Measurements from ENCODE around the gene IQCM. TPM values are rescaled to one million over a fixed set of nuclear protein-coding genes. Genes with fewer than 3 reads are reported as not detected.

The IQCM gene
- total RNA-seq, 1 donor from 2014 or later: not detected

DNA sequence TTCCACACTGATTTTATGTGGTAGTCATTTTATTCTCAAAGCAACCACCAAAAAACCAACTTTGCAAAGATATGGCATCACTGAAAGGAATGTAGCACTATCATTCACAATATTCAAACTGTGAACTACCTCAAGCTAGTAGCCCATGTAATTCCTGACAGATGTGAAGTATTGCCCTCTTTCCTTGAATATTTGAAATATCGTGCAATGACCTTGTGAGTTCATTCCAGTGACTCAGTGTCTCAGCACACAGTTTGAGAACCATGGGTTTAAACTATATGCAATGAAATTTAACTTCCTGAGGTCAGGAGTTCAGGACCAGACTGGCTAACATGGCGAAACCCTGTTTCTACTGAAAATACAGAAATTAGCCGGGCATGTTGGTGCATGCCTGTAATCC, 20.9 kb upstream of the IQCM start:
- no peak for DNase-seq

DNA sequence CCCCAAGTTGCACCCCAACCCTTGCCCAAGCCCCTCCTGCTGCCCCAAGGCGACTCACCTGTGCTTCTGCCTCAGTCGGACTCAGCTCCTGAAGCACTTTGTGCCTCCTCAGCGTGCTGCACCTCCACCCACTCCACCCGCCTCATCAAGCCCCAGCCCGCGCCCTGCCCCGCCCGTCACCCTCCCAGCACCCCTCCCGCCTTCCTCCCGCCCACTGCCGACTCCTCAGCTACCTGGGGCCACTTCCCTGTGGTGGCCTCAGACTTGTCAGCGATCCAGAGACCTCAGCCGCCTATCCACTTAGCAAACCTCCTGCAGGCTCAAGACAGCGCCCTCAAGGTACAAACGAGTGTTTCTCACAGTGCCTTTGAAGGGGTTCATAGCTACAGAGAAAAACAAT, 19.6 kb upstream of the IQCM start:
- H3K27me3 ChIP-seq: no peaks in the 10 kb centered on the region
- DNase-seq: no peak
- no peaks in the 10 kb centered on the region for H3K4me1 ChIP-seq
- ATAC-seq: no peak
- intact Hi-C loops (cut with DNase I): no loop called here
- H3K4me3 ChIP-seq: no peak overlapping the region
- no peaks in the 10 kb centered on the region for H3K36me3 ChIP-seq
- no peak overlapping the region for H3K27ac ChIP-seq
- H3K9me3 ChIP-seq: no peaks in the 10 kb centered on the region
- TF ChIP-seq, protein P1, sequence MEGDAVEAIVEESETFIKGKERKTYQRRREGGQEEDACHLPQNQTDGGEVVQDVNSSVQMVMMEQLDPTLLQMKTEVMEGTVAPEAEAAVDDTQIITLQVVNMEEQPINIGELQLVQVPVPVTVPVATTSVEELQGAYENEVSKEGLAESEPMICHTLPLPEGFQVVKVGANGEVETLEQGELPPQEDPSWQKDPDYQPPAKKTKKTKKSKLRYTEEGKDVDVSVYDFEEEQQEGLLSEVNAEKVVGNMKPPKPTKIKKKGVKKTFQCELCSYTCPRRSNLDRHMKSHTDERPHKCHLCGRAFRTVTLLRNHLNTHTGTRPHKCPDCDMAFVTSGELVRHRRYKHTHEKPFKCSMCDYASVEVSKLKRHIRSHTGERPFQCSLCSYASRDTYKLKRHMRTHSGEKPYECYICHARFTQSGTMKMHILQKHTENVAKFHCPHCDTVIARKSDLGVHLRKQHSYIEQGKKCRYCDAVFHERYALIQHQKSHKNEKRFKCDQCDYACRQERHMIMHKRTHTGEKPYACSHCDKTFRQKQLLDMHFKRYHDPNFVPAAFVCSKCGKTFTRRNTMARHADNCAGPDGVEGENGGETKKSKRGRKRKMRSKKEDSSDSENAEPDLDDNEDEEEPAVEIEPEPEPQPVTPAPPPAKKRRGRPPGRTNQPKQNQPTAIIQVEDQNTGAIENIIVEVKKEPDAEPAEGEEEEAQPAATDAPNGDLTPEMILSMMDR (IDR thresholded peaks at IDR 0.05): no peak

More for the DNA sequence above, 20.9 kb upstream of the IQCM start:
- ATAC-seq: no peak
- H3K9me3 ChIP-seq: no peaks in the 10 kb centered on the region
- no peaks in the 10 kb centered on the region for H3K27me3 ChIP-seq
- TF ChIP-seq, protein P1 (IDR thresholded peaks at IDR 0.05): no peak
- H3K4me3 ChIP-seq: no peak overlapping the region
- no peaks in the 10 kb centered on the region for H3K4me1 ChIP-seq
- H3K36me3 ChIP-seq: no peaks in the 10 kb centered on the region
- intact Hi-C loops (cut with DNase I): no loop called here
- H3K27ac ChIP-seq: no peak overlapping the region

- DNase-seq: no peak
- H3K9me3 ChIP-seq: no peaks in the 10 kb centered on the region
- intact Hi-C loops (cut with DNase I): no loop called here
- no peaks in the 10 kb centered on the region for H3K36me3 ChIP-seq
- no peak for ATAC-seq
- H3K4me3 ChIP-seq: no peak overlapping the region
- H3K4me1 ChIP-seq: no peaks in the 10 kb centered on the region
- H3K27ac ChIP-seq: no peak overlapping the region
- TF ChIP-seq, protein P1 (IDR thresholded peaks at IDR 0.05): no peak
- no peaks in the 10 kb centered on the region for H3K27me3 ChIP-seq
Observed at GRCh38 chr4:149831656-149832208, 16.1 kb upstream of the IQCM start.

DNA sequence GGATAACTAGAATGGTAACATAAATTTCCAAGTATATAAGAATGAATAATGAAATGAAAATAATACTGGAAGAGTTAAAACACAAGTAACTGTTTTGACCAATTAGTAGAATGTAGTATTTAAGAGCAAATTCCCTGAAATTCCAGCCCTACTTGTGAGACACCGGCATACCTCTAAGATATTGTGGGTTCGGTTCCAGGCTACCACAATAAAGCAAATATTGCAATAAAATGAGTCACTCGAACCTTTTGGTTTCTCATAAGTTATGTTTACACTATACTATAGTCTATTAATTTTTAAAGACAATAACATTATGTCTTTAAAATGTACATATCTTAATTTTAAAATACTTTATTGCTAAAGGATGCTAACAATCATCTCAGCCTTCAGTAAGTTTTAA, 15.2 kb upstream of the IQCM start:
- no peaks in the 10 kb centered on the region for H3K27me3 ChIP-seq
- intact Hi-C loops (cut with DNase I): no loop called here
- no peaks in the 10 kb centered on the region for H3K36me3 ChIP-seq
- no peak overlapping the region for H3K27ac ChIP-seq
- ATAC-seq (no peak), DNase-seq (no peak)
- no peaks in the 10 kb centered on the region for H3K4me1 ChIP-seq
- TF ChIP-seq, protein P1 (IDR thresholded peaks at IDR 0.05): no peak
- H3K9me3 ChIP-seq: no peaks in the 10 kb centered on the region
- no peak overlapping the region for H3K4me3 ChIP-seq

GRCh38 chr4:149825336-149825735, 9.7 kb upstream of the IQCM start:
- H3K4me1 ChIP-seq: no peaks in the 10 kb centered on the region
- H3K4me3 ChIP-seq: no peak overlapping the region
- no peaks in the 10 kb centered on the region for H3K27me3 ChIP-seq
- H3K36me3 ChIP-seq: no peaks in the 10 kb centered on the region
- ATAC-seq: no peak
- no peaks in the 10 kb centered on the region for H3K9me3 ChIP-seq
- DNase-seq: no peak
- H3K27ac ChIP-seq: no peak overlapping the region
- intact Hi-C loops (cut with DNase I): no loop called here
- TF ChIP-seq, protein P1 (IDR thresholded peaks at IDR 0.05): no peak

DNA sequence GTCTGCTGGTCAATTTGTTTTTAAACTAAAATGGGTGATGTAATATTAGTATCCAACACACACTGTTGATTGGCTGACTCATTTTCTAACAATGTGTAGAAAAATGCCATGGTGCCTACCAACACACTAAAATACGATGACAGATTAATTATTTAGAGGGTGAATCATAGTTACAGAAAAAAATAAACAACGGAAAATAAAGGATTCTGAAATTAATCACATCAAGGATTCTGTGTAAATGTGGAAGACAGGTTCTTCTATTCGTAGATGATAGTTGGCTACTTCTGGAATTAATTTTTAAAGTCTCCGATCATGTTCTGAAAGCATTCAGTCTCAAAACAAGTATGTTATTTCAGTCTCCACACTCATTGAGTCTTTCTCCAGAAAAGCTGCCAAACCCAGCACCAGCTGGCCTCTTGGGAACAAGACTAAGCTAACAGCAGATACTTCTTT, 8.2 kb upstream of the IQCM start:
- DNase-seq: no peak
- TF ChIP-seq, protein P1 (IDR thresholded peaks at IDR 0.05): no peak
- no peaks in the 10 kb centered on the region for H3K36me3 ChIP-seq
- intact Hi-C loops (cut with DNase I): no loop called here
- H3K27ac ChIP-seq: no peak overlapping the region
- ATAC-seq: no peak
- H3K27me3 ChIP-seq: no peaks in the 10 kb centered on the region
- no peaks in the 10 kb centered on the region for H3K9me3 ChIP-seq
- H3K4me1 ChIP-seq: no peaks in the 10 kb centered on the region
- H3K4me3 ChIP-seq: no peak overlapping the region
